Measurements from ENCODE around the gene WDR77.

DNA sequence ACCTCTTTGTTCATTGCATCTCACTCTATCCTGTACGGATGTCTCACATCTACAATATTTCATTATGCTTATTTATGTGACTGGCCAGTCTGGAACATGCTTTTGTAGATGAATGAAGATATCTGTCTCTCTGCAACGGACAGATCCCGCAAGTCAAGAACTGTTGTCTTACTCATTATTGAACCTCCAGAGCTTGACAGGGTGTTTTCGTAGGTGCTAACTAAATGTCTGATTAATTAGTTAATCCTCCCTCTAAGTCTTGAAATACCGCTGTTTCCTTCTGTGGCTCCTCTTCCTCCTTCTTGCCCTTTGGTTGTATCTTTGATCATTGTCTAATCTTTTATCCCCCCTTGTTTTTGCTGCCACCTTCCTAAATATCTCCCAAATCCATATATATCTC lies 21.5 kb upstream of the WDR77 start:
- TF ChIP-seq ZNF138 (CRISPR knock-in tag; conservative IDR thresholded peaks at IDR 0.05) (no peak), NR3C1 (CRISPR knock-in tag; conservative IDR thresholded peaks at IDR 0.05; ENCODE audit: low read depth) (no peak), USF2 (CRISPR knock-in tag; IDR thresholded peaks at IDR 0.05) (no peak), ZNF512 (CRISPR knock-in tag; IDR thresholded peaks at IDR 0.05; ENCODE audit: borderline replicate concordance) (no peak), ZNF263 (CRISPR knock-in tag; IDR thresholded peaks at IDR 0.05; ENCODE audit: low read depth) (no peak)
- TF ChIP-seq, protein P1, sequence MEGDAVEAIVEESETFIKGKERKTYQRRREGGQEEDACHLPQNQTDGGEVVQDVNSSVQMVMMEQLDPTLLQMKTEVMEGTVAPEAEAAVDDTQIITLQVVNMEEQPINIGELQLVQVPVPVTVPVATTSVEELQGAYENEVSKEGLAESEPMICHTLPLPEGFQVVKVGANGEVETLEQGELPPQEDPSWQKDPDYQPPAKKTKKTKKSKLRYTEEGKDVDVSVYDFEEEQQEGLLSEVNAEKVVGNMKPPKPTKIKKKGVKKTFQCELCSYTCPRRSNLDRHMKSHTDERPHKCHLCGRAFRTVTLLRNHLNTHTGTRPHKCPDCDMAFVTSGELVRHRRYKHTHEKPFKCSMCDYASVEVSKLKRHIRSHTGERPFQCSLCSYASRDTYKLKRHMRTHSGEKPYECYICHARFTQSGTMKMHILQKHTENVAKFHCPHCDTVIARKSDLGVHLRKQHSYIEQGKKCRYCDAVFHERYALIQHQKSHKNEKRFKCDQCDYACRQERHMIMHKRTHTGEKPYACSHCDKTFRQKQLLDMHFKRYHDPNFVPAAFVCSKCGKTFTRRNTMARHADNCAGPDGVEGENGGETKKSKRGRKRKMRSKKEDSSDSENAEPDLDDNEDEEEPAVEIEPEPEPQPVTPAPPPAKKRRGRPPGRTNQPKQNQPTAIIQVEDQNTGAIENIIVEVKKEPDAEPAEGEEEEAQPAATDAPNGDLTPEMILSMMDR (IDR thresholded peaks at IDR 0.05), result no peak
- TF ChIP-seq, protein P2, sequence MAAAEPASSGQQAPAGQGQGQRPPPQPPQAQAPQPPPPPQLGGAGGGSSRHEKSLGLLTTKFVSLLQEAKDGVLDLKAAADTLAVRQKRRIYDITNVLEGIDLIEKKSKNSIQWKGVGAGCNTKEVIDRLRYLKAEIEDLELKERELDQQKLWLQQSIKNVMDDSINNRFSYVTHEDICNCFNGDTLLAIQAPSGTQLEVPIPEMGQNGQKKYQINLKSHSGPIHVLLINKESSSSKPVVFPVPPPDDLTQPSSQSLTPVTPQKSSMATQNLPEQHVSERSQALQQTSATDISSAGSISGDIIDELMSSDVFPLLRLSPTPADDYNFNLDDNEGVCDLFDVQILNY (CRISPR knock-in tag; IDR thresholded peaks at IDR 0.05), result no peak
- TF ChIP-seq, protein P3, sequence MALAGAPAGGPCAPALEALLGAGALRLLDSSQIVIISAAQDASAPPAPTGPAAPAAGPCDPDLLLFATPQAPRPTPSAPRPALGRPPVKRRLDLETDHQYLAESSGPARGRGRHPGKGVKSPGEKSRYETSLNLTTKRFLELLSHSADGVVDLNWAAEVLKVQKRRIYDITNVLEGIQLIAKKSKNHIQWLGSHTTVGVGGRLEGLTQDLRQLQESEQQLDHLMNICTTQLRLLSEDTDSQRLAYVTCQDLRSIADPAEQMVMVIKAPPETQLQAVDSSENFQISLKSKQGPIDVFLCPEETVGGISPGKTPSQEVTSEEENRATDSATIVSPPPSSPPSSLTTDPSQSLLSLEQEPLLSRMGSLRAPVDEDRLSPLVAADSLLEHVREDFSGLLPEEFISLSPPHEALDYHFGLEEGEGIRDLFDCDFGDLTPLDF (CRISPR knock-in tag; IDR thresholded peaks at IDR 0.05), result no peak

All from WTC11 (cell line).